Testis (tissue), 3 donors: ENCODE data around the gene RRP1. TPM values are rescaled to one million over a fixed set of nuclear protein-coding genes. Genes with fewer than 3 reads are reported as not detected.

Experiments used
- DNase-seq: peaks from one replicate; pipeline ENCODE4 v3.0.0-alpha.2; 2019
- H3K27ac ChIP-seq, 2 donors: fragments of 200-600 bp; sonication (generic); one replicate each; pipeline ENCODE4 v1.5.1; 2019
- H3K27me3 ChIP-seq: fragments of 200-600 bp; sonication (generic); one replicate; pipeline ENCODE4 v1.5.1; 2019
- H3K36me3 ChIP-seq: fragments of 200-600 bp; sonication (generic); one replicate; pipeline ENCODE4 v1.5.1; 2017; ENCODE audit warnings: low read depth; ENCODE audit errors: missing control alignments
- H3K4me1 ChIP-seq: fragments of 200-600 bp; sonication (generic); one replicate; pipeline ENCODE4 v1.5.1; 2019
- H3K4me3 ChIP-seq, 2 donors: fragments of 200-600 bp; sonication (generic); one replicate each; pipeline ENCODE4 v1.5.1; 2017 to 2019
- H3K9me3 ChIP-seq: fragments of 200-600 bp; sonication (generic); one replicate; pipeline ENCODE4 v1.5.1; 2017
- CTCF ChIP-seq, 3 experiments: fragments of 450-650 bp in 2 of 3; fragments of 200-600 bp in 1 of 3; sonication (generic) in 1 of 3; IDR thresholded peaks; one replicate each; pipeline ENCODE4 v1.5.1; 2016 to 2019; ENCODE audit warnings: antibody characterized with exemption in 3 of 3, mild to moderate bottlenecking in 2 of 3, moderate library complexity in 1 of 3
- POLR2A ChIP-seq: fragments of 450-650 bp; IDR thresholded peaks from one replicate; pipeline ENCODE4 v1.6.1; 2017; ENCODE audit warnings: antibody characterized with exemption, mild to moderate bottlenecking, moderate library complexity
- WGBS, 2 donors: methylation state at CpG; one replicate each; pipeline ENCODE4 v1.1.5; 2018; 5-methylcytosine and 5-hydroxymethylcytosine counted together
- intact Hi-C: fragments of 100-400 bp; cut with DNase I; formaldehyde crosslinking; loops from one replicate; pipeline ENCODE4 v1.15.1; 2023; ENCODE audit warnings: low total_unique reads
- polyA plus RNA-seq: library from polyadenylated mRNA; stranded (reverse); fragments of 350-450 nt; fragmentation: Illumina TruSeq; extraction: RNeasy Lipid Tissue Mini Kit (QIAGEN cat#74804); gene quantifications from one replicate; pipeline ENCODE4 v1.2.3, GENCODE V29; 2014; ENCODE audit warnings: low read depth, low replicate concordance; ENCODE audit not compliant: insufficient read depth
- total RNA-seq, 2 donors: library from RNA; depleted of rRNA; stranded (reverse); fragments of >200 nt; gene quantifications; one replicate each; pipeline ENCODE4 v1.2.3, GENCODE V29; 2016

Gene RRP1
- total and polyA plus RNA-seq, 3 donors from 2014 or later, result 21.1 to 40.2 (median 33.6) TPM

- TF ChIP-seq CTCF (IDR thresholded peaks at IDR 0.05) (no peak), POLR2A (no peak)
- Histone ChIP-seq H3K4me3 (no peak overlapping the region), H3K36me3 (no peaks in the 10 kb centered on the region), H3K27me3 (no peaks in the 10 kb centered on the region), H3K4me1 (no peaks in the 10 kb centered on the region), H3K9me3 (no peaks in the 10 kb centered on the region), H3K27ac (no peak overlapping the region)
- intact Hi-C loops, result no loop called here
- DNase-seq, result no peak
- 81 to 86% methylated on average over 11 to 14 of the region's 14 CpGs for WGBS, 2 donors
Observed at GRCh38 chr21:43802713-43803313, 13.4 kb downstream of the RRP1 start.

- 72 to 77% methylated on average over 31 to 33 of the region's 33 CpGs for WGBS, 2 donors
- TF ChIP-seq CTCF (IDR thresholded peaks at IDR 0.05) (no peak), POLR2A (no peak)
- no peak overlapping the region for H3K27ac ChIP-seq
- no peak overlapping the region for H3K4me3 ChIP-seq
- no peaks in the 10 kb centered on the region for H3K9me3 ChIP-seq
- DNase-seq, result no peak
- no peaks in the 10 kb centered on the region for H3K4me1 ChIP-seq
- no peaks in the 10 kb centered on the region for H3K27me3 ChIP-seq
- H3K36me3 ChIP-seq, result no peaks in the 10 kb centered on the region
- intact Hi-C loops, result no loop called here
Observed at GRCh38 chr21:43803558-43804300, 14.4 kb downstream of the RRP1 start.

DNA sequence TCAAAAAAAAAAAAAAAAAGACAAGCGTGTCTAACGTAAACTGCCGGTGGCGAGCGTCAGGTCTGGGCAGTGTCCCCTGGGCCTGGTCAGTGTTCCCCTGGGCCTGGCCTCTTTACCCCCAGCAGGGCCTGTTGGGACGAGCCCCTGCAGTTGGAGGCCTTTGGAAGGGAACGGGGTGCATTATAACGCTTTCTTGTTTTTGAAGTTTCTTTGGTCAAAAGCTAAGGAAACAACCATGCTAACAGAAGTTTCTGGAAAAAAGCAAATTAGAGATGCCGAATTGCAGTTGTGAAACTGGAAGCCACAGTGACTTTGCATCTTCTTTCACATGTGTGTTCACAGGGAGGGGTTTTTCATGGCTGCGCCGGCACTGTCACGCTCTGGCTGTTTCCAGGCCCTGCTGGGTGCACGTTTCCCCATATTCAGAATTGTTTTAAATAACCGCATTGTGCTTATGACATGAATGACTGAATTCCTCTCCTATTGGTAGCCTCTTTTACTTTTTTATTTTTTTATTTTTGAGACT lies 16.0 kb downstream of the RRP1 start:
- no peak overlapping the region for H3K27ac ChIP-seq
- H3K4me3 ChIP-seq, result no peak overlapping the region
- no peaks in the 10 kb centered on the region for H3K36me3 ChIP-seq
- H3K27me3 ChIP-seq, result no peaks in the 10 kb centered on the region
- TF ChIP-seq CTCF (IDR thresholded peaks at IDR 0.05) (no peak), POLR2A (no peak)
- intact Hi-C loops, result no loop called here
- H3K4me1 ChIP-seq, result no peaks in the 10 kb centered on the region
- 88 to 97% methylated on average over 14 of the region's 14 CpGs for WGBS, 2 donors
- no peak for DNase-seq
- no peaks in the 10 kb centered on the region for H3K9me3 ChIP-seq

GRCh38 chr21:43806017-43806710 lies 16.8 kb downstream of the RRP1 start:
- Histone ChIP-seq H3K36me3 (no peaks in the 10 kb centered on the region), H3K27me3 (no peaks in the 10 kb centered on the region), H3K27ac (no peak overlapping the region), H3K4me1 (peaks cover 6% of the 10 kb centered on the region), H3K9me3 (no peaks in the 10 kb centered on the region), H3K4me3 (no peak overlapping the region)
- TF ChIP-seq CTCF (IDR thresholded peaks at IDR 0.05) (no peak), POLR2A (no peak)
- 88 to 92% methylated on average over 20 to 21 of the region's 21 CpGs for WGBS, 2 donors
- intact Hi-C loops, result no loop called here
- no peak for DNase-seq
